ENCODE measurements around the gene GIPC1. TPM values are rescaled to one million over a fixed set of nuclear protein-coding genes. Genes with fewer than 3 reads are reported as not detected.

Gene GIPC1
- total and polyA plus RNA-seq, 9 of the 15 experiments (the other 6 are each of a cell fraction or from before 2014, with no cell fraction given) = 0.49 to 54.7 (median 24.8) TPM

- intact Hi-C loops (cut with micrococcal nuclease) = loop anchor here (10.0 kb wide), 1 partner anchor 119 kb away; no protein-coding TSS in a partner anchor
- ATAC-seq = no peak
These were observed 60.4 kb downstream of the GIPC1 start for GRCh38 chr19:14435320-14436050.

More at GRCh38 chr19:14435320-14436050, 60.4 kb downstream of the GIPC1 start:
- Histone ChIP-seq H3K79me2 (ENCODE audit: control insufficient read depth, insufficient read depth, low read length) (peaks cover 66% of the 10 kb centered on the region), H3K4me3 (no peak overlapping the region; the same call in 1 of the 2 replicates), H3K4me1 (replicated peaks in 1 of 2; ENCODE audit: control insufficient read depth in 2 of 2, insufficient read depth in 2 of 2, low read length in 2 of 2) (peaks cover 28 to 67% of the 10 kb centered on the region in 2 experiments), H3K4me2 (ENCODE audit: insufficient read depth, low read length) (peak overlapping the region; percentile 89), H3K36me3 (ENCODE audit: control insufficient read depth, insufficient read depth, low read length) (peaks cover 19% of the 10 kb centered on the region; the same call in 2 of the 3 replicates), H3K9me1 (ENCODE audit: control insufficient read depth, insufficient read depth, low read length) (no peaks in the 10 kb centered on the region), H4K20me1 (replicated peaks; ENCODE audit: control insufficient read depth, insufficient read depth, low read length) (no peaks in the 10 kb centered on the region; the same call in 1 of the 2 replicates), H3K9me3 (replicated peaks; ENCODE audit: control insufficient read depth, insufficient read depth, low read depth, low read length) (no peaks in the 10 kb centered on the region), H3K27me3 (ENCODE audit: control insufficient read depth in 2 of 2, insufficient read depth in 2 of 2, low read length in 2 of 2) (no peaks in the 10 kb centered on the region), H3K9ac (ENCODE audit: insufficient read depth in 1 of 2, low read depth in 2 of 2, low read length in 2 of 2) (peak overlapping the region in 1 of 2 experiments; percentile 94; a peak in 2 of 4 replicates), H3K27ac (ENCODE audit: extremely low read depth, low read depth, low read length) (no peak overlapping the region; the same call in 2 of the 3 replicates), H2AFZ (ENCODE audit: low read depth, low read length) (no peak overlapping the region)
- BruUV-seq (replicated peaks) = no TSS peak
- 75% methylated on average over 17 of the region's 17 CpGs for WGBS (ENCODE audit: insufficient coverage, low coverage, missing lambda C conversion rate)
- in situ Hi-C loops (cut with MboI) = no loop called here
- no peak for DNase-seq (ENCODE audit: extremely low read depth in 1 of 4, low spot score in 3 of 4)
- no peak for TF ChIP-seq MTA1 (IDR thresholded peaks at IDR 0.05; ENCODE audit: borderline replicate concordance)
- peak; percentile 96 for TF ChIP-seq SMARCA5 (IDR thresholded peaks at IDR 0.05)
- TF ChIP-seq BCOR (IDR thresholded peaks at IDR 0.05) = peak; percentile 99
- peak; percentile 47 for TF ChIP-seq DACH1 (IDR thresholded peaks at IDR 0.05; ENCODE audit: partially characterized antibody)
- peak; percentile 78 for TF ChIP-seq RBM25 (IDR thresholded peaks at IDR 0.05; ENCODE audit: low read depth, low read length, severe bottlenecking)
- TF ChIP-seq SNRNP70 (optimal IDR thresholded peaks at IDR 0.05; ENCODE audit: low read depth, low read length) = no peak
- peak; percentile 1; the same call in 1 of the 2 replicates for TF ChIP-seq POLR2G (IDR thresholded peaks at IDR 0.05; ENCODE audit: low read depth, low read length)
- TF ChIP-seq DPF2 (IDR thresholded peaks at IDR 0.05) = 0 out of 2 replicates have a peak, but pooled peaks have one; percentile 5
- TF ChIP-seq HDAC2 (IDR thresholded peaks at IDR 0.05) = peak; percentile 56
- peak; percentile 86; the same call in 1 of the 2 replicates for TF ChIP-seq PTBP1 (IDR thresholded peaks at IDR 0.05; ENCODE audit: low read depth, low read length)
- TF ChIP-seq BCL6 (CRISPR knock-in tag; IDR thresholded peaks at IDR 0.05) = no peak
- TF ChIP-seq RCOR1 (IDR thresholded peaks at IDR 0.05; ENCODE audit: borderline replicate concordance in 1 of 2, low read depth in 2 of 2, low read length in 2 of 2) = peak in 1 of 2 experiments; percentile 72; a peak in 1 of 4 replicates
- 0 out of 2 replicates have a peak, but pooled peaks have one; percentile 25 for TF ChIP-seq SP1 (CRISPR knock-in tag; IDR thresholded peaks at IDR 0.05)
- TF ChIP-seq NR1H2 (CRISPR knock-in tag; IDR thresholded peaks at IDR 0.05) = 0 out of 2 replicates have a peak, but pooled peaks have one; percentile 42
- TF ChIP-seq ELK1 (CRISPR knock-in tag; IDR thresholded peaks at IDR 0.05) = no peak
- TF ChIP-seq PHF20 (IDR thresholded peaks at IDR 0.05; ENCODE audit: partially characterized antibody) = peak; percentile 19
- peak in 1 of 2 experiments; percentile 10; a peak in 1 of 4 replicates for TF ChIP-seq HDAC1 (IDR thresholded peaks at IDR 0.05)
- peak; percentile 92 for TF ChIP-seq BRD9 (IDR thresholded peaks at IDR 0.05; ENCODE audit: low read depth, partially characterized antibody)
- TF ChIP-seq, protein P1, sequence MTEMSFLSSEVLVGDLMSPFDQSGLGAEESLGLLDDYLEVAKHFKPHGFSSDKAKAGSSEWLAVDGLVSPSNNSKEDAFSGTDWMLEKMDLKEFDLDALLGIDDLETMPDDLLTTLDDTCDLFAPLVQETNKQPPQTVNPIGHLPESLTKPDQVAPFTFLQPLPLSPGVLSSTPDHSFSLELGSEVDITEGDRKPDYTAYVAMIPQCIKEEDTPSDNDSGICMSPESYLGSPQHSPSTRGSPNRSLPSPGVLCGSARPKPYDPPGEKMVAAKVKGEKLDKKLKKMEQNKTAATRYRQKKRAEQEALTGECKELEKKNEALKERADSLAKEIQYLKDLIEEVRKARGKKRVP (CRISPR knock-in tag; IDR thresholded peaks at IDR 0.05) = no peak
- TF ChIP-seq KDM1A (IDR thresholded peaks at IDR 0.05) = peak; percentile 82 to 85
- TF ChIP-seq ZFP36 (IDR thresholded peaks at IDR 0.05; ENCODE audit: low read depth, low read length, partially characterized antibody) = peak; percentile 97
- no peak for TF ChIP-seq GTF2A2 (tag; IDR thresholded peaks at IDR 0.05)
- TF ChIP-seq ADNP (tag; IDR thresholded peaks at IDR 0.05) = peak; percentile 81
- ChIA-PET POLR2A (interaction anchor here (0.6 to 1.7 kb wide), 6 partner anchors 14 to 1037 kb away, joined by 3 to 6 read pairs (median 4); no protein-coding TSS in a partner anchor), CTCF (ENCODE audit: low intra/inter-chr PET ratio) (no interaction called here)
- FAIRE-seq = no peak

Data from K562 (cell line).